Hepatocyte (in vitro differentiated cells): ENCODE measurements around the gene PXMP2. TPM values are rescaled to one million over a fixed set of nuclear protein-coding genes. Genes with fewer than 3 reads are reported as not detected.

Source experiments
- DNase-seq: peaks from one replicate; pipeline ENCODE4 v3.0.0-alpha.2; 2016; ENCODE audit warnings: low spot score
- H2AFZ ChIP-seq: fragments of 200-600 bp; sonication (generic); 2 replicates; pipeline ENCODE4 v1.6.0; 2016; ENCODE audit warnings: antibody characterized with exemption, mild to moderate bottlenecking
- H3K27ac ChIP-seq: fragments of 200-600 bp; sonication (generic); 2 replicates; pipeline ENCODE4 v1.5.1; 2016; ENCODE audit warnings: mild to moderate bottlenecking
- H3K27me3 ChIP-seq: fragments of 200-600 bp; sonication (generic); 2 replicates; pipeline ENCODE4 v1.6.1; 2016
- H3K36me3 ChIP-seq: fragments of 200-600 bp; sonication (generic); replicated peaks from 2 replicates; pipeline ENCODE4 v1.5.1; 2016; ENCODE audit warnings: low read depth; ENCODE audit not compliant: insufficient read depth
- H3K4me1 ChIP-seq: fragments of 200-600 bp; sonication (generic); 2 replicates; pipeline ENCODE4 v1.5.1; 2016; ENCODE audit warnings: mild to moderate bottlenecking, moderate library complexity; ENCODE audit not compliant: insufficient read depth
- H3K4me2 ChIP-seq: fragments of 200-600 bp; sonication (generic); 2 replicates; pipeline ENCODE4 v1.6.0; 2016
- H3K4me3 ChIP-seq: fragments of 200-600 bp; sonication (generic); 2 replicates; pipeline ENCODE4 v1.5.1; 2016; ENCODE audit warnings: mild to moderate bottlenecking
- H3K79me2 ChIP-seq: fragments of 200-600 bp; sonication (generic); 2 replicates; pipeline ENCODE4 v1.6.0; 2017; ENCODE audit warnings: mild to moderate bottlenecking
- H3K9me2 ChIP-seq: fragments of 200-600 bp; sonication (generic); replicated peaks from 2 replicates; pipeline ENCODE4 v1.6.0; 2017; ENCODE audit warnings: mild to moderate bottlenecking; ENCODE audit not compliant: insufficient read depth
- H3K9me3 ChIP-seq: fragments of 200-600 bp; sonication (generic); 2 replicates; pipeline ENCODE4 v1.5.1; 2016; ENCODE audit warnings: low read depth, mild to moderate bottlenecking
- H4K20me1 ChIP-seq: fragments of 200-600 bp; sonication (generic); 2 replicates; pipeline ENCODE4 v1.6.0; 2016; ENCODE audit warnings: mild to moderate bottlenecking; ENCODE audit not compliant: insufficient read depth, poor library complexity, severe bottlenecking
- EZH2 ChIP-seq: fragments of 200-600 bp; sonication (generic); IDR thresholded peaks from 2 replicates; pipeline ENCODE4 v1.6.1; 2016; ENCODE audit warnings: antibody characterized with exemption, mild to moderate bottlenecking, borderline replicate concordance
- EZH2phosphoT487 ChIP-seq: fragments of 200-600 bp; sonication (generic); IDR thresholded peaks from one replicate; pipeline ENCODE4 v1.6.1; 2018; ENCODE audit warnings: antibody characterized with exemption, mild to moderate bottlenecking, low read depth, moderate library complexity; ENCODE audit not compliant: unreplicated experiment, severe bottlenecking
- WGBS: methylation state at CpG from one replicate; pipeline ENCODE4 v1.1.6; 2016; ENCODE audit warnings: low lambda C conversion rate; ENCODE audit errors: missing lambda C conversion rate; 5-methylcytosine and 5-hydroxymethylcytosine counted together
- polyA plus RNA-seq: library from polyadenylated mRNA; unstranded; fragments of >200 nt; fragmentation: Nextera tagmentation; extraction: Ambion mirVana; gene quantifications from 2 replicates; pipeline ENCODE4 v1.2.1, GENCODE V29; 2016
- total RNA-seq: library from RNA; depleted of rRNA; stranded (reverse); fragments of >200 nt; gene quantifications from 2 replicates; pipeline ENCODE4 v1.2.3, GENCODE V29; 2014
- TF ChIP-seq, protein P1 (sequence below): fragments of 200-600 bp; sonication (generic); IDR thresholded peaks from 2 replicates; pipeline ENCODE4 v1.5.1; 2016; ENCODE audit warnings: antibody characterized with exemption, mild to moderate bottlenecking; ENCODE audit not compliant: poor library complexity

The PXMP2 gene
- total and polyA plus RNA-seq, 2 experiments from 2014 or later: 61.8 to 82.7 TPM

GRCh38 chr12:132648616-132649225 is 38.7 kb upstream of the PXMP2 start:
- DNase-seq: no peak
- Histone ChIP-seq H2AFZ (no peak overlapping the region), H3K27me3 (no peaks in the 10 kb centered on the region), H3K4me3 (no peak overlapping the region), H3K9me3 (no peaks in the 10 kb centered on the region), H3K79me2 (no peaks in the 10 kb centered on the region), H3K36me3 (no peaks in the 10 kb centered on the region), H3K9me2 (no peaks in the 10 kb centered on the region), H4K20me1 (no peaks in the 10 kb centered on the region), H3K4me2 (no peak overlapping the region), H3K4me1 (no peaks in the 10 kb centered on the region), H3K27ac (no peak overlapping the region)
- TF ChIP-seq EZH2phosphoT487 (no peak), EZH2 (no peak)
- TF ChIP-seq, protein P1, sequence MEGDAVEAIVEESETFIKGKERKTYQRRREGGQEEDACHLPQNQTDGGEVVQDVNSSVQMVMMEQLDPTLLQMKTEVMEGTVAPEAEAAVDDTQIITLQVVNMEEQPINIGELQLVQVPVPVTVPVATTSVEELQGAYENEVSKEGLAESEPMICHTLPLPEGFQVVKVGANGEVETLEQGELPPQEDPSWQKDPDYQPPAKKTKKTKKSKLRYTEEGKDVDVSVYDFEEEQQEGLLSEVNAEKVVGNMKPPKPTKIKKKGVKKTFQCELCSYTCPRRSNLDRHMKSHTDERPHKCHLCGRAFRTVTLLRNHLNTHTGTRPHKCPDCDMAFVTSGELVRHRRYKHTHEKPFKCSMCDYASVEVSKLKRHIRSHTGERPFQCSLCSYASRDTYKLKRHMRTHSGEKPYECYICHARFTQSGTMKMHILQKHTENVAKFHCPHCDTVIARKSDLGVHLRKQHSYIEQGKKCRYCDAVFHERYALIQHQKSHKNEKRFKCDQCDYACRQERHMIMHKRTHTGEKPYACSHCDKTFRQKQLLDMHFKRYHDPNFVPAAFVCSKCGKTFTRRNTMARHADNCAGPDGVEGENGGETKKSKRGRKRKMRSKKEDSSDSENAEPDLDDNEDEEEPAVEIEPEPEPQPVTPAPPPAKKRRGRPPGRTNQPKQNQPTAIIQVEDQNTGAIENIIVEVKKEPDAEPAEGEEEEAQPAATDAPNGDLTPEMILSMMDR: no peak
- WGBS: 95% methylated on average over 24 of the region's 24 CpGs

DNA sequence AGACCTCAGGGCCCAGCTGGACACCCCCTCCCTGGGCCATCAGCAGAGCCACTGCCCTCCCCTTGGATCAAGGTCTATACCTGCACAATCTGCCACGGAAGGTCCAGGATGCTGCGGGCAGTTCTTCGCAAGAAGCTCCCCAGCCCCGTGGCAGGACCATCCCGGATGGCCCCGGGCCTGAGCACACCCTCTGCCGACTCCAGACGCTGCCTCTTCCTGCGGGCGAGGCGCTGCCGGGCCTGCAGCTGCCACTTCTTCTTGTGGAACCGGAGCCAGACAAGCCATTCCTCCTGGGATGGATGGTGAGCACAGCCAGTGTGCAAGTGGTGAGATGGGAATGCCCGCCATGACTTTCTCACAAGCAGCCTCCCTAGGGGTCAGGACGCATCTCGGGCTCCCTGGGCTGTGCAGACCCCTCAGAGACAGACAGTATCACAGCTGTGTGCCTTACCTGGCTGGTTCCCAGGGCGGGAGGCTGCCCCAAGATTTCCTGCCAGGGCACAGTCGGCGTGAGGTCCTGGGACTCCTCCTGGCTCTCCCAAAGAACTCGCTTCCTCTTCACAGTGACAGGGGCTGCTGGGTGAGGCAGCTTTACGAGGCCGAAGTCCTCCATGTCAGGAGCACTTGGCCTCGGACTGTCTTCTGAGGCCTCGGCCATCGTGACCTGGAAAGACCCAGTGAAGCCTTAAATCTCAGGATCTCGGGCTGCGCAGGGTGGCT is 38.0 kb upstream of the PXMP2 start:
- Histone ChIP-seq H4K20me1 (no peaks in the 10 kb centered on the region), H3K36me3 (no peaks in the 10 kb centered on the region), H3K9me2 (no peaks in the 10 kb centered on the region), H3K27me3 (no peaks in the 10 kb centered on the region), H3K27ac (no peak overlapping the region), H3K9me3 (no peaks in the 10 kb centered on the region), H3K79me2 (no peaks in the 10 kb centered on the region), H3K4me2 (no peak overlapping the region), H2AFZ (no peak overlapping the region), H3K4me1 (no peaks in the 10 kb centered on the region), H3K4me3 (no peak overlapping the region)
- TF ChIP-seq, protein P1: no peak
- TF ChIP-seq EZH2 (no peak), EZH2phosphoT487 (no peak)
- no peak for DNase-seq
- 94% methylated on average over 27 of the region's 27 CpGs for WGBS

DNA sequence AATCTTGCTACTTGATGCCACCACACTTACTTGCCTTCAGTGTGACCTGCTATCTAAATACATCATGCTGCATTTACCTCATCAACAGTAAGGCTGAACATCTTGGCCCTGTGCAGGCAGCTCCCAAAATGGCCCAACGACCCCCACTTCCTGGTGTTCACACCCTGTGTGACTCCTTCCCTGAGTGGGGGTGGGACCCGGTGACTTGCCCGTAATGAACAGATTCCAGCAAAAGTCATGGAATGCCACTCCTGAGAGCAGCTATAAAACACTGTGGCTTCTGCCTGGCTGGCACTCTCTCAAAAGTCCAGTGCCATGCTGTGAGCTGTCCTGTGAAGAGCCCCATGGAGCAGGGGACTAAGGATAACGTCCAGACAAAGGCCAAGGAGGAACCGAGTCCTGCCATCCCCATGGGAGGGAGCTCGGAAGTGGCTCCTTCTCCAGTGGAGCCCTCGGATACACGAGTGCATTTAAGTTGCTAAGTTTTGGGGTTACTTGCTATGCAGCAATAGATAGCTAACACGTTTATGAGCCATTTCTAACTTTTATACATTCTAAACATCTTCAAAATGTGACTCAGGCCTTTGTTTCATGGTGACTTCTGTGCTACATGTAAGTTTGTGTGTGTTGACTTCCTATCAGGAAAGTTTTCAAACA is 35.8 kb upstream of the PXMP2 start:
- WGBS: 82% methylated on average over 9 of the region's 9 CpGs
- no peaks in the 10 kb centered on the region for H4K20me1 ChIP-seq
- H3K27ac ChIP-seq: no peak overlapping the region
- no peak for DNase-seq
- no peak overlapping the region for H3K4me2 ChIP-seq
- no peaks in the 10 kb centered on the region for H3K27me3 ChIP-seq
- H3K9me2 ChIP-seq: no peaks in the 10 kb centered on the region
- H3K9me3 ChIP-seq: no peaks in the 10 kb centered on the region
- no peaks in the 10 kb centered on the region for H3K79me2 ChIP-seq
- no peak overlapping the region for H3K4me3 ChIP-seq
- no peak for TF ChIP-seq EZH2phosphoT487
- TF ChIP-seq EZH2: no peak
- TF ChIP-seq, protein P1: no peak
- H3K36me3 ChIP-seq: no peaks in the 10 kb centered on the region
- no peaks in the 10 kb centered on the region for H3K4me1 ChIP-seq
- no peak overlapping the region for H2AFZ ChIP-seq
